Measurements from ENCODE around the gene C1QTNF5. TPM values are rescaled to one million over a fixed set of nuclear protein-coding genes. Genes with fewer than 3 reads are reported as not detected.
A peak's percentile ranks its signal among the peaks of the same experiment; 100 is the strongest.

Gene C1QTNF5
- total and polyA plus RNA-seq, 2 donors from 2014 or later: 40.4 to 42.8 TPM

- Histone ChIP-seq H3K9me3 (ENCODE audit: control insufficient read depth in 2 of 3, insufficient read depth in 1 of 3, low read length in 3 of 3) (no peaks in the 10 kb centered on the region), H3K27me3 (ENCODE audit: control insufficient read depth, insufficient read depth, low read length) (no peaks in the 10 kb centered on the region), H3K27ac (ENCODE audit: low read depth in 2 of 2, low read length in 2 of 2) (no peak overlapping the region), H3K36me3 (ENCODE audit: control insufficient read depth in 2 of 3, insufficient read depth in 3 of 3, low read length in 3 of 3) (no peaks in the 10 kb centered on the region), H3K4me1 (ENCODE audit: control insufficient read depth in 2 of 3, insufficient read depth in 2 of 3, low read depth in 1 of 3, low read length in 3 of 3) (no peaks in the 10 kb centered on the region), H3K9ac (ENCODE audit: low read length in 3 of 3) (no peak overlapping the region), H3K4me3 (ENCODE audit: low read length in 3 of 3) (no peak overlapping the region)
- no peak for DNase-seq
- intact Hi-C loops (cut with DNase I): no loop called here
- FAIRE-seq: no peak
- TF ChIP-seq CTCF (IDR thresholded peaks at IDR 0.05; ENCODE audit: borderline replicate concordance, extremely low read depth, insufficient read depth): no peak
Measured at GRCh38 chr11:119347242-119347641, 6.6 kb upstream of the C1QTNF5 start.

- DNase-seq (peak in 1 of 5 donors; percentile 26), FAIRE-seq (no peak)
- intact Hi-C loops (cut with DNase I): no loop called here
- no peaks in the 10 kb centered on the region for H3K36me3 ChIP-seq (ENCODE audit: control insufficient read depth in 2 of 3, insufficient read depth in 3 of 3, low read length in 3 of 3)
- no peak within 1 kb of the TSS for H3K9ac ChIP-seq (ENCODE audit: low read length in 3 of 3)
- no peaks in the 10 kb centered on the region for H3K4me1 ChIP-seq (ENCODE audit: control insufficient read depth in 2 of 3, insufficient read depth in 2 of 3, low read depth in 1 of 3, low read length in 3 of 3)
- H3K4me3 ChIP-seq (ENCODE audit: low read length in 3 of 3): no peak within 1 kb of the TSS
- H3K27ac ChIP-seq (ENCODE audit: low read depth in 2 of 2, low read length in 2 of 2): no peak within 1 kb of the TSS
- TF ChIP-seq CTCF (IDR thresholded peaks at IDR 0.05; ENCODE audit: borderline replicate concordance, extremely low read depth, insufficient read depth): no peak
- no peaks in the 10 kb centered on the region for H3K27me3 ChIP-seq (ENCODE audit: control insufficient read depth, insufficient read depth, low read length)
- no peaks in the 10 kb centered on the region for H3K9me3 ChIP-seq (ENCODE audit: control insufficient read depth in 2 of 3, insufficient read depth in 1 of 3, low read length in 3 of 3)
Measured at GRCh38 chr11:119346605-119347004, 5.9 kb upstream of the C1QTNF5 start, which contains the start of gene MFRP. Gene MFRP, minus strand, starts transcription at chr11:119346705. Its CDS starts 192 bp downstream, at chr11:119346513.

- DNase-seq (peak in 1 of 5 donors; percentile 60), FAIRE-seq (no peak)
- H3K9me3 ChIP-seq (ENCODE audit: control insufficient read depth in 2 of 3, insufficient read depth in 1 of 3, low read length in 3 of 3): no peaks in the 10 kb centered on the region
- H3K9ac ChIP-seq (ENCODE audit: low read length in 3 of 3): no peak overlapping the region
- intact Hi-C loops (cut with DNase I): no loop called here
- H3K27me3 ChIP-seq (ENCODE audit: control insufficient read depth, insufficient read depth, low read length): no peaks in the 10 kb centered on the region
- H3K4me1 ChIP-seq (ENCODE audit: control insufficient read depth in 2 of 3, insufficient read depth in 2 of 3, low read depth in 1 of 3, low read length in 3 of 3): peaks cover 0 to 6% (median 0%) of the 10 kb centered on the region in 3 donors
- no peaks in the 10 kb centered on the region for H3K36me3 ChIP-seq (ENCODE audit: control insufficient read depth in 2 of 3, insufficient read depth in 3 of 3, low read length in 3 of 3)
- no peak overlapping the region for H3K27ac ChIP-seq (ENCODE audit: low read depth in 2 of 2, low read length in 2 of 2)
- TF ChIP-seq CTCF (IDR thresholded peaks at IDR 0.05; ENCODE audit: borderline replicate concordance, extremely low read depth, insufficient read depth): no peak
- H3K4me3 ChIP-seq (ENCODE audit: low read length in 3 of 3): no peak overlapping the region
Measured at GRCh38 chr11:119345685-119346084, 5.0 kb upstream of the C1QTNF5 start.
